HCT116 (cell line): ENCODE results near the gene HESX1. TPM values are rescaled to one million over a fixed set of nuclear protein-coding genes. Genes with fewer than 3 reads are reported as not detected.

ENCODE experiments used
- ATAC-seq: fragments of 200-7000 bp; cut with Tn5 transposase; 2 replicates; pipeline ENCODE4 v1.9.1; 2020; ENCODE audit warnings: mild to moderate bottlenecking, moderate library complexity
- BruUV-seq: library from RNA; stranded (reverse); fragments of 400-500 nt; replicated peaks from 2 replicates; lab custom pipeline; 2021; lab: Mats Ljungman, UMichigan
- CTCF ChIA-PET: fragments of 300-600 bp; sonication (Branson Sonifier 250); formaldehyde crosslinking; loops from one replicate; lab custom pipeline; 2021; ENCODE audit warnings: antibody characterized with exemption; lab: Charles Lee
- POLR2A ChIA-PET: fragments of 300-600, 350-600 bp; sonication (Branson Sonifier 250); formaldehyde crosslinking; loops from one replicate; lab custom pipeline; 2021; ENCODE audit warnings: antibody characterized with exemption; lab: Charles Lee
- RAD21 ChIA-PET, 2 experiments: fragments of 300-600 bp; sonication (Branson Sonifier 250); formaldehyde crosslinking; loops; one replicate each; lab custom pipeline; 2023; ENCODE audit warnings: low total read pairs in 2 of 2; ENCODE audit not compliant: uncharacterized antibody in 2 of 2, unreplicated experiment in 2 of 2, low non-redundant PET in 1 of 2; lab: Charles Lee
- DNase-seq: peaks from one replicate; pipeline ENCODE4 v3.0.0-alpha.2; 2010; ENCODE audit warnings: low read depth, low spot score
- H2AFZ ChIP-seq: fragments of 200-600 bp; shearing (Covaris generic), sonication (generic); 2 replicates; pipeline ENCODE4 v1.6.1; 2017; ENCODE audit warnings: low read depth, mixed run types, mixed read lengths, antibody characterized with exemption, low read length; ENCODE audit not compliant: poor library complexity, severe bottlenecking
- H3K27ac ChIP-seq: 2 replicates; pipeline ENCODE4 v1.5.1; 2012; ENCODE audit warnings: low read depth, low read length
- H3K27me3 ChIP-seq: fragments of 200-600 bp; sonication (generic); 2 replicates; pipeline ENCODE4 v1.6.1; 2016; ENCODE audit warnings: mixed run types, low read length, mixed read lengths; ENCODE audit not compliant: insufficient read depth
- H3K36me3 ChIP-seq, 2 experiments: fragments of 200-500 bp in 1 of 2; fragments of 200-600 bp in 1 of 2; sonication (Bioruptor generic) in 1 of 2; sonication (generic) in 1 of 2; 2 replicates each; pipeline versions ENCODE4 v1.5.1 to v1.6.1; 2014 to 2016; ENCODE audit warnings: low read length in 2 of 2, inconsistent platforms in 1 of 2, mixed read lengths in 1 of 2, mixed run types in 1 of 2; ENCODE audit not compliant: insufficient read depth in 2 of 2, control insufficient read depth in 1 of 2
- H3K4me1 ChIP-seq, 2 experiments: fragments of 200-600 bp in 1 of 2; sonication (generic) in 1 of 2; 2 replicates each; pipeline versions ENCODE4 v1.5.1 to v1.6.1; 2012 to 2017; ENCODE audit warnings: low read length in 2 of 2, inconsistent platforms in 1 of 2, mild to moderate bottlenecking in 1 of 2, mixed read lengths in 1 of 2, mixed run types in 1 of 2, moderate library complexity in 1 of 2; ENCODE audit not compliant: insufficient read depth in 2 of 2, control insufficient read depth in 1 of 2
- H3K4me2 ChIP-seq: fragments of 200-600 bp; sonication (generic); 2 replicates; pipeline ENCODE4 v1.6.1; 2017; ENCODE audit warnings: mixed run types, low read length, mixed read lengths
- H3K4me3 ChIP-seq, 2 experiments: fragments of 200-600 bp in 1 of 2; sonication (generic) in 1 of 2; replicated peaks in 1 of 2; 2 replicates each; pipeline ENCODE4 v1.5.1; 2011 to 2016; ENCODE audit warnings: low read length in 2 of 2, control low read depth in 1 of 2, low read depth in 1 of 2, mild to moderate bottlenecking in 1 of 2, mixed read lengths in 1 of 2, mixed run types in 1 of 2
- H3K79me2 ChIP-seq: fragments of 200-600 bp; sonication (generic); 2 replicates; pipeline ENCODE4 v1.6.1; 2017; ENCODE audit warnings: mild to moderate bottlenecking, mixed run types, low read length, moderate library complexity, mixed read lengths; ENCODE audit not compliant: insufficient read depth
- H3K9ac ChIP-seq: fragments of 200-600 bp; sonication (generic); 2 replicates; pipeline ENCODE4 v1.6.1; 2016; ENCODE audit warnings: low read length, mixed read lengths
- H3K9me2 ChIP-seq: fragments of 200-600 bp; sonication (generic), shearing (Covaris generic); 2 replicates; pipeline ENCODE4 v1.6.1; 2017; ENCODE audit warnings: mixed run types, mild to moderate bottlenecking, moderate library complexity; ENCODE audit not compliant: insufficient read depth
- H3K9me3 ChIP-seq, 2 experiments: fragments of 200-500 bp in 1 of 2; fragments of 200-600 bp in 1 of 2; sonication (Bioruptor generic) in 1 of 2; sonication (generic) in 1 of 2; 2 replicates each; pipeline ENCODE4 v1.6.1; 2014 to 2017; ENCODE audit warnings: low read length in 2 of 2, mixed read lengths in 2 of 2, inconsistent platforms in 1 of 2, low read depth in 1 of 2, mild to moderate bottlenecking in 1 of 2, mixed run types in 1 of 2, moderate library complexity in 1 of 2; ENCODE audit not compliant: control insufficient read depth in 1 of 2, insufficient read depth in 1 of 2
- H4K20me1 ChIP-seq: fragments of 200-600 bp; sonication (generic), shearing (Covaris generic); 2 replicates; pipeline ENCODE4 v1.6.1; 2017; ENCODE audit warnings: mixed run types, mild to moderate bottlenecking, moderate library complexity; ENCODE audit not compliant: insufficient read depth
- CTCF ChIP-seq, 3 experiments: fragments of 200-600 bp in 1 of 3; sonication (generic) in 1 of 3; IDR thresholded peaks in 2 of 3; conservative IDR thresholded peaks in 1 of 3; 2 replicates each; pipeline ENCODE4 v1.5.1; 2012 to 2017; ENCODE audit warnings: low read depth in 2 of 3, low read length in 2 of 3, antibody characterized with exemption in 1 of 3, borderline replicate concordance in 1 of 3, control low read depth in 1 of 3, mild to moderate bottlenecking in 1 of 3, mixed read lengths in 1 of 3, mixed run types in 1 of 3, moderate library complexity in 1 of 3; ENCODE audit not compliant: insufficient read depth in 1 of 3
- JUND ChIP-seq: IDR thresholded peaks from 2 replicates; pipeline ENCODE4 v1.6.1; 2012
- RAD21 ChIP-seq: IDR thresholded peaks from 2 replicates; pipeline ENCODE4 v1.6.1; 2012; ENCODE audit warnings: low read depth, mild to moderate bottlenecking
- REST ChIP-seq: IDR thresholded peaks from 2 replicates; pipeline ENCODE4 v1.6.1; 2012; ENCODE audit warnings: low read depth
- SP1 ChIP-seq: IDR thresholded peaks from 2 replicates; pipeline ENCODE4 v1.6.1; 2012; ENCODE audit warnings: low read depth
- intact Hi-C: fragments of 100-400 bp; cut with micrococcal nuclease; formaldehyde crosslinking; loops from 2 replicates; pipeline ENCODE4 v1.10.0; 2022
- total RNA-seq: library from RNA; stranded (reverse); gene quantifications from one replicate; pipeline ENCODE4 v1.2.1, GENCODE V29; 2021; ENCODE audit not compliant: unreplicated experiment

Gene HESX1
- total RNA-seq, 1 experiment from 2014 or later, result 2.1 TPM

GRCh38 chr3:57163751-57164150 is 36.0 kb downstream of the HESX1 start:
- TF ChIP-seq SP1 (no peak), CTCF (IDR thresholded peaks at IDR 0.05 in 2 of 3, conservative IDR thresholded peaks at IDR 0.05 in 1 of 3; ENCODE audit: borderline replicate concordance in 1 of 3, insufficient read depth in 1 of 3, low read depth in 2 of 3, low read length in 2 of 3) (no peak), REST (no peak), JUND (no peak), RAD21 (no peak)
- Histone ChIP-seq H2AFZ (no peak overlapping the region), H3K4me2 (peak overlapping the region; percentile 86; the same call in 1 of the 2 replicates), H3K27me3 (no peaks in the 10 kb centered on the region), H3K27ac (no peak overlapping the region), H3K4me3 (no peak overlapping the region), H3K9me2 (no peaks in the 10 kb centered on the region), H3K79me2 (no peaks in the 10 kb centered on the region), H3K9ac (no peak overlapping the region), H4K20me1 (no peaks in the 10 kb centered on the region), H3K9me3 (no peaks in the 10 kb centered on the region), H3K36me3 (no peaks in the 10 kb centered on the region), H3K4me1 (peaks cover 19 to 26% of the 10 kb centered on the region in 2 experiments)
- no peak for DNase-seq
- ChIA-PET CTCF (no interaction called here), RAD21 (no interaction called here), POLR2A (no interaction called here)
- ATAC-seq, result no peak
- BruUV-seq, result no TSS peak
- intact Hi-C loops, result loop anchor here (5.0 kb wide), 1 partner anchor 61 kb away; no protein-coding TSS in a partner anchor
